Measurements from ENCODE around the gene YIPF3.

DNA sequence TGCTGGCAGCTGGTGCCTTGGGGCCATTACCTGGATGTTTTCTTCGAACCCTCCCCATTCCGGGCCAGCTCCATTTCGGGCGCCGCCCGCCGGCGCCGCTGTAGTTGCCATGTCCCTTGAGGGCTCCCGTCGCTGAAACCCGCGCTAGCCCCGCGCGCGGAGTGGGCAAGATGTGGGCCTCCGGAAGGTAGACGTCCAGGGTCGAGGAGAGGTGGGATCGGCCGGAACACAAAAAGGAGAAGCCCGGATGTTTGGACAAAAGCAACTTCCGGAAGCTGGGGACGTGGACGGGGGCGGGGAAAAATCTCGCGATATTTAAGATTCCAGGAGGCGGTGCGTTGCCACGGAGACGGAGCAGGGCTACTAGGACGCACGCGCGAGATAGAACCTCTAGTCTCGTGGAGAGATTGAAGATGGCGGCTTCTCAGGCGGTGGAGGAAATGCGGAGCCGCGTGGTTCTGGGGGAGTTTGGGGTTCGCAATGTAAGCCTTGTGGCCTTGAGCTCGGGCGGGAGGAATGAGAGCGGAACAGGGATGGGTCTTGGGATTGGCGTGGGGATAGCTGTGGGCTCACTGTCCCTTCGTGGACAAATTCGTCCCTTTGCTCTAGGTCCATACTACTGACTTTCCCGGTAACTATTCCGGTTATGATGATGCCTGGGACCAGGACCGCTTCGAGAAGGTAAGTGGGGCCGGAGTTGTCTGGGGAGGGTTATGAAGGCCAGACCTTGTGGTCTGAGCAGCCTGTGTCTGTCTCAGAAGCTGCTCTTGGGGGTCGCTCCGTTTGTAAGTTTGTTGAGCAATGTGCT, at the start of gene YIPF3, which contains the start of gene POLR1C:
- TF ChIP-seq TARDBP (IDR thresholded peaks at IDR 0.05) (no peak), BHLHE40 (IDR thresholded peaks at IDR 0.05; ENCODE audit: borderline replicate concordance) (no peak), HDGF (IDR thresholded peaks at IDR 0.05; ENCODE audit: borderline replicate concordance) (no peak), ZNF384 (IDR thresholded peaks at IDR 0.05) (no peak)
